ENCODE results near the gene GFRA4. TPM values are rescaled to one million over a fixed set of nuclear protein-coding genes. Genes with fewer than 3 reads are reported as not detected.
"Not testable (repeated sequence)": the region's sequence is repeated elsewhere in the genome, so short reads cannot be mapped to it uniquely, and the experiment has no call there.

The GFRA4 gene
- total RNA-seq, 1 experiment from 2014 or later, result not detected

DNA sequence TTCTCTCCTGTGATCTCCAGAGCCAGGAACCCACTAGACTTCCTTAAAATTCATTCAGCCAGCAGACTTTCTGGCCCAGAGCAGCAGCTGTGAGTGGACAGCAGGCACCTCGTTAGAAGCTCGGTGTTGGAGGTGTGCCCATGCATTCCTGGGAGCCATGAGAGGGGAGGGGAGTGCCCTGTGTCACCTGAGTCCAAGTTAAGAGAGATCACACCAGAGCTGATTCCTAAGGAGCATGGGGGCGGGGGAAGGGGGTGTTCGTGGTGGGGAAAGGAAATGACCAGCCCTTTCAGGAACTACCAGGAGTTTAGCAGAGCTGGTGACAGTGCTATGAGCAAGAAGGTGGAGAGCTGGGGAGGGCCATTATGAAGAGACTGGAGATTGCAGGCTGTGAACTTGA lies 46.9 kb downstream of the GFRA4 start:
- no peaks in the 10 kb centered on the region for H3K9me3 Mint-ChIP-seq
- H3K36me3 Mint-ChIP-seq, result no peaks in the 10 kb centered on the region
- TF ChIP-seq OVOL2 (CRISPR knock-in tag; IDR thresholded peaks at IDR 0.05; ENCODE audit: borderline replicate concordance), result no peak
- no peak for TF ChIP-seq NR1H2 (CRISPR knock-in tag; IDR thresholded peaks at IDR 0.05)
- TF ChIP-seq, protein P1, sequence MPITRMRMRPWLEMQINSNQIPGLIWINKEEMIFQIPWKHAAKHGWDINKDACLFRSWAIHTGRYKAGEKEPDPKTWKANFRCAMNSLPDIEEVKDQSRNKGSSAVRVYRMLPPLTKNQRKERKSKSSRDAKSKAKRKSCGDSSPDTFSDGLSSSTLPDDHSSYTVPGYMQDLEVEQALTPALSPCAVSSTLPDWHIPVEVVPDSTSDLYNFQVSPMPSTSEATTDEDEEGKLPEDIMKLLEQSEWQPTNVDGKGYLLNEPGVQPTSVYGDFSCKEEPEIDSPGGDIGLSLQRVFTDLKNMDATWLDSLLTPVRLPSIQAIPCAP (CRISPR knock-in tag; IDR thresholded peaks at IDR 0.05), result no peak
- TF ChIP-seq, protein P2, sequence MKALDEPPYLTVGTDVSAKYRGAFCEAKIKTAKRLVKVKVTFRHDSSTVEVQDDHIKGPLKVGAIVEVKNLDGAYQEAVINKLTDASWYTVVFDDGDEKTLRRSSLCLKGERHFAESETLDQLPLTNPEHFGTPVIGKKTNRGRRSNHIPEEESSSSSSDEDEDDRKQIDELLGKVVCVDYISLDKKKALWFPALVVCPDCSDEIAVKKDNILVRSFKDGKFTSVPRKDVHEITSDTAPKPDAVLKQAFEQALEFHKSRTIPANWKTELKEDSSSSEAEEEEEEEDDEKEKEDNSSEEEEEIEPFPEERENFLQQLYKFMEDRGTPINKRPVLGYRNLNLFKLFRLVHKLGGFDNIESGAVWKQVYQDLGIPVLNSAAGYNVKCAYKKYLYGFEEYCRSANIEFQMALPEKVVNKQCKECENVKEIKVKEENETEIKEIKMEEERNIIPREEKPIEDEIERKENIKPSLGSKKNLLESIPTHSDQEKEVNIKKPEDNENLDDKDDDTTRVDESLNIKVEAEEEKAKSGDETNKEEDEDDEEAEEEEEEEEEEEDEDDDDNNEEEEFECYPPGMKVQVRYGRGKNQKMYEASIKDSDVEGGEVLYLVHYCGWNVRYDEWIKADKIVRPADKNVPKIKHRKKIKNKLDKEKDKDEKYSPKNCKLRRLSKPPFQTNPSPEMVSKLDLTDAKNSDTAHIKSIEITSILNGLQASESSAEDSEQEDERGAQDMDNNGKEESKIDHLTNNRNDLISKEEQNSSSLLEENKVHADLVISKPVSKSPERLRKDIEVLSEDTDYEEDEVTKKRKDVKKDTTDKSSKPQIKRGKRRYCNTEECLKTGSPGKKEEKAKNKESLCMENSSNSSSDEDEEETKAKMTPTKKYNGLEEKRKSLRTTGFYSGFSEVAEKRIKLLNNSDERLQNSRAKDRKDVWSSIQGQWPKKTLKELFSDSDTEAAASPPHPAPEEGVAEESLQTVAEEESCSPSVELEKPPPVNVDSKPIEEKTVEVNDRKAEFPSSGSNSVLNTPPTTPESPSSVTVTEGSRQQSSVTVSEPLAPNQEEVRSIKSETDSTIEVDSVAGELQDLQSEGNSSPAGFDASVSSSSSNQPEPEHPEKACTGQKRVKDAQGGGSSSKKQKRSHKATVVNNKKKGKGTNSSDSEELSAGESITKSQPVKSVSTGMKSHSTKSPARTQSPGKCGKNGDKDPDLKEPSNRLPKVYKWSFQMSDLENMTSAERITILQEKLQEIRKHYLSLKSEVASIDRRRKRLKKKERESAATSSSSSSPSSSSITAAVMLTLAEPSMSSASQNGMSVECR (CRISPR knock-in tag; IDR thresholded peaks at IDR 0.05; ENCODE audit: borderline replicate concordance), result no peak
- no peak for TF ChIP-seq PRRX2 (CRISPR knock-in tag; IDR thresholded peaks at IDR 0.05)
- TF ChIP-seq TEAD4 (CRISPR knock-in tag; IDR thresholded peaks at IDR 0.05), result no peak
- no peak for TF ChIP-seq NR2C2 (CRISPR knock-in tag; IDR thresholded peaks at IDR 0.05)
- TF ChIP-seq, protein P3, sequence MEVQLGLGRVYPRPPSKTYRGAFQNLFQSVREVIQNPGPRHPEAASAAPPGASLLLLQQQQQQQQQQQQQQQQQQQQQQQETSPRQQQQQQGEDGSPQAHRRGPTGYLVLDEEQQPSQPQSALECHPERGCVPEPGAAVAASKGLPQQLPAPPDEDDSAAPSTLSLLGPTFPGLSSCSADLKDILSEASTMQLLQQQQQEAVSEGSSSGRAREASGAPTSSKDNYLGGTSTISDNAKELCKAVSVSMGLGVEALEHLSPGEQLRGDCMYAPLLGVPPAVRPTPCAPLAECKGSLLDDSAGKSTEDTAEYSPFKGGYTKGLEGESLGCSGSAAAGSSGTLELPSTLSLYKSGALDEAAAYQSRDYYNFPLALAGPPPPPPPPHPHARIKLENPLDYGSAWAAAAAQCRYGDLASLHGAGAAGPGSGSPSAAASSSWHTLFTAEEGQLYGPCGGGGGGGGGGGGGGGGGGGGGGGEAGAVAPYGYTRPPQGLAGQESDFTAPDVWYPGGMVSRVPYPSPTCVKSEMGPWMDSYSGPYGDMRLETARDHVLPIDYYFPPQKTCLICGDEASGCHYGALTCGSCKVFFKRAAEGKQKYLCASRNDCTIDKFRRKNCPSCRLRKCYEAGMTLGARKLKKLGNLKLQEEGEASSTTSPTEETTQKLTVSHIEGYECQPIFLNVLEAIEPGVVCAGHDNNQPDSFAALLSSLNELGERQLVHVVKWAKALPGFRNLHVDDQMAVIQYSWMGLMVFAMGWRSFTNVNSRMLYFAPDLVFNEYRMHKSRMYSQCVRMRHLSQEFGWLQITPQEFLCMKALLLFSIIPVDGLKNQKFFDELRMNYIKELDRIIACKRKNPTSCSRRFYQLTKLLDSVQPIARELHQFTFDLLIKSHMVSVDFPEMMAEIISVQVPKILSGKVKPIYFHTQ (CRISPR knock-in tag; IDR thresholded peaks at IDR 0.05), result no peak
- TF ChIP-seq, protein P4, sequence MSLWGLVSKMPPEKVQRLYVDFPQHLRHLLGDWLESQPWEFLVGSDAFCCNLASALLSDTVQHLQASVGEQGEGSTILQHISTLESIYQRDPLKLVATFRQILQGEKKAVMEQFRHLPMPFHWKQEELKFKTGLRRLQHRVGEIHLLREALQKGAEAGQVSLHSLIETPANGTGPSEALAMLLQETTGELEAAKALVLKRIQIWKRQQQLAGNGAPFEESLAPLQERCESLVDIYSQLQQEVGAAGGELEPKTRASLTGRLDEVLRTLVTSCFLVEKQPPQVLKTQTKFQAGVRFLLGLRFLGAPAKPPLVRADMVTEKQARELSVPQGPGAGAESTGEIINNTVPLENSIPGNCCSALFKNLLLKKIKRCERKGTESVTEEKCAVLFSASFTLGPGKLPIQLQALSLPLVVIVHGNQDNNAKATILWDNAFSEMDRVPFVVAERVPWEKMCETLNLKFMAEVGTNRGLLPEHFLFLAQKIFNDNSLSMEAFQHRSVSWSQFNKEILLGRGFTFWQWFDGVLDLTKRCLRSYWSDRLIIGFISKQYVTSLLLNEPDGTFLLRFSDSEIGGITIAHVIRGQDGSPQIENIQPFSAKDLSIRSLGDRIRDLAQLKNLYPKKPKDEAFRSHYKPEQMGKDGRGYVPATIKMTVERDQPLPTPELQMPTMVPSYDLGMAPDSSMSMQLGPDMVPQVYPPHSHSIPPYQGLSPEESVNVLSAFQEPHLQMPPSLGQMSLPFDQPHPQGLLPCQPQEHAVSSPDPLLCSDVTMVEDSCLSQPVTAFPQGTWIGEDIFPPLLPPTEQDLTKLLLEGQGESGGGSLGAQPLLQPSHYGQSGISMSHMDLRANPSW (CRISPR knock-in tag; conservative IDR thresholded peaks at IDR 0.05; ENCODE audit: low read depth), result no peak
- TF ChIP-seq, protein P5, sequence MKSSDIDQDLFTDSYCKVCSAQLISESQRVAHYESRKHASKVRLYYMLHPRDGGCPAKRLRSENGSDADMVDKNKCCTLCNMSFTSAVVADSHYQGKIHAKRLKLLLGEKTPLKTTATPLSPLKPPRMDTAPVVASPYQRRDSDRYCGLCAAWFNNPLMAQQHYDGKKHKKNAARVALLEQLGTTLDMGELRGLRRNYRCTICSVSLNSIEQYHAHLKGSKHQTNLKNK (CRISPR knock-in tag; IDR thresholded peaks at IDR 0.05), result no peak
- TF ChIP-seq ZNF121 (CRISPR knock-in tag; IDR thresholded peaks at IDR 0.05), result no peak
- TF ChIP-seq FOXK1 (CRISPR knock-in tag; IDR thresholded peaks at IDR 0.05), result no peak
- no peak for TF ChIP-seq NFATC4 (CRISPR knock-in tag; IDR thresholded peaks at IDR 0.05)
- TF ChIP-seq, protein P6, sequence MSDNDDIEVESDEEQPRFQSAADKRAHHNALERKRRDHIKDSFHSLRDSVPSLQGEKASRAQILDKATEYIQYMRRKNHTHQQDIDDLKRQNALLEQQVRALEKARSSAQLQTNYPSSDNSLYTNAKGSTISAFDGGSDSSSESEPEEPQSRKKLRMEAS (CRISPR knock-in tag; IDR thresholded peaks at IDR 0.05), result no peak
- TF ChIP-seq, protein P7, sequence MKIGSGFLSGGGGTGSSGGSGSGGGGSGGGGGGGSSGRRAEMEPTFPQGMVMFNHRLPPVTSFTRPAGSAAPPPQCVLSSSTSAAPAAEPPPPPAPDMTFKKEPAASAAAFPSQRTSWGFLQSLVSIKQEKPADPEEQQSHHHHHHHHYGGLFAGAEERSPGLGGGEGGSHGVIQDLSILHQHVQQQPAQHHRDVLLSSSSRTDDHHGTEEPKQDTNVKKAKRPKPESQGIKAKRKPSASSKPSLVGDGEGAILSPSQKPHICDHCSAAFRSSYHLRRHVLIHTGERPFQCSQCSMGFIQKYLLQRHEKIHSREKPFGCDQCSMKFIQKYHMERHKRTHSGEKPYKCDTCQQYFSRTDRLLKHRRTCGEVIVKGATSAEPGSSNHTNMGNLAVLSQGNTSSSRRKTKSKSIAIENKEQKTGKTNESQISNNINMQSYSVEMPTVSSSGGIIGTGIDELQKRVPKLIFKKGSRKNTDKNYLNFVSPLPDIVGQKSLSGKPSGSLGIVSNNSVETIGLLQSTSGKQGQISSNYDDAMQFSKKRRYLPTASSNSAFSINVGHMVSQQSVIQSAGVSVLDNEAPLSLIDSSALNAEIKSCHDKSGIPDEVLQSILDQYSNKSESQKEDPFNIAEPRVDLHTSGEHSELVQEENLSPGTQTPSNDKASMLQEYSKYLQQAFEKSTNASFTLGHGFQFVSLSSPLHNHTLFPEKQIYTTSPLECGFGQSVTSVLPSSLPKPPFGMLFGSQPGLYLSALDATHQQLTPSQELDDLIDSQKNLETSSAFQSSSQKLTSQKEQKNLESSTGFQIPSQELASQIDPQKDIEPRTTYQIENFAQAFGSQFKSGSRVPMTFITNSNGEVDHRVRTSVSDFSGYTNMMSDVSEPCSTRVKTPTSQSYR (CRISPR knock-in tag; IDR thresholded peaks at IDR 0.05), result no peak
- TF ChIP-seq TCF7 (CRISPR knock-in tag; IDR thresholded peaks at IDR 0.05; ENCODE audit: low read depth), result no peak
- TF ChIP-seq, protein P8, sequence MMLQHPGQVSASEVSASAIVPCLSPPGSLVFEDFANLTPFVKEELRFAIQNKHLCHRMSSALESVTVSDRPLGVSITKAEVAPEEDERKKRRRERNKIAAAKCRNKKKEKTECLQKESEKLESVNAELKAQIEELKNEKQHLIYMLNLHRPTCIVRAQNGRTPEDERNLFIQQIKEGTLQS (CRISPR knock-in tag; conservative IDR thresholded peaks at IDR 0.05), result no peak
- TF ChIP-seq TP53 (CRISPR knock-in tag; IDR thresholded peaks at IDR 0.05), result no peak
- POLR2A ChIA-PET, result no interaction called here
- CTCF ChIA-PET, result interaction anchor here (0.7 to 1.3 kb wide), 5 partner anchors 36 to 133 kb away, joined by 3 to 8 read pairs (median 3); no protein-coding TSS in a partner anchor
- peak; percentile 70 for ATAC-seq
- H3K4me3 Mint-ChIP-seq, result no peak overlapping the region
- H3K27ac Mint-ChIP-seq, result peak overlapping the region; percentile 73; the same call in 1 of the 2 replicates
- DNase-seq (ENCODE audit: low spot score), result peak; percentile 42
- H3K4me1 Mint-ChIP-seq, result peaks cover 10% of the 10 kb centered on the region
- no peaks in the 10 kb centered on the region for H3K27me3 Mint-ChIP-seq (ENCODE audit: low read depth)

DNA sequence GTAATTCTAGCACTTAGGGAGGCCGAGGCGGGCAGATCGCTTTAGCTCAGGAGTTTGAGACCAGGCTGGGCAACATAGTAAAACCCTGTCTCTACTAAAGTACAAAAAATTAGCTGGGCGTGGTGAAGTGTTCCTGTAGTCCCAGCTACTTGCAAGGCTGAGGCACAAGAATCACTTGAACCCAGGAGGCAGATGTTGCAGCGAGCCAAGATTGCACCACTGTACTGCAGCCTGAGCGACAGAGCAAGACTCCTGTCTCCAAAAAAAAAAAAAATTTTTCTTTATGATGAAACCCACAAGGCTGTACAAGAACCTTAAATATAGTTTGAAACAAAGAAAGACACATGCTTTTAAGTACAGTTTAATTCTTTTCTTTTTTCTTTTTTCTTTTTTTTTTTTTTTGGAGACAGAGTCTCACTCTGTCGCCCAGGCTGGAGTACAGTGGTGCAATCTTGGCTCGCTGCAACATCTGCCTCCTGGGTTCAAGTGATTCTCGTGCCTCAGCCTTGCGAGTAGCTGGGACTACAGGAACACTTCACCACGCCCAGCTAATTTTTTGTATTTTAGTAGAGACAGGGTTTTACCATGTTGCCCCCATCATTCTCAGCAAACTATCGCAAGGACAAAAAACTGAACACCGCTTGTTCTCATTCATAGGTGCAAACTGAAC lies 47.9 kb downstream of the GFRA4 start:
- ATAC-seq; H3K9me3 Mint-ChIP-seq; H3K27ac Mint-ChIP-seq; POLR2A ChIA-PET; H3K27me3 Mint-ChIP-seq (ENCODE audit: low read depth); H3K4me3 Mint-ChIP-seq; H3K36me3 Mint-ChIP-seq; H3K4me1 Mint-ChIP-seq; DNase-seq (ENCODE audit: low spot score): not testable (repeated sequence)
- CTCF ChIA-PET, result interaction anchor here (1.3 kb wide), 2 partner anchors 52 to 134 kb away, joined by 3 to 4 read pairs; no protein-coding TSS in a partner anchor

Measured in WTC11 (cell line).